ENCODE measurements around the gene SERPINE1.
"Not testable (repeated sequence)": the region's sequence is repeated elsewhere in the genome, so short reads cannot be mapped to it uniquely, and the experiment has no call there.

SERPINE1 gene

DNA sequence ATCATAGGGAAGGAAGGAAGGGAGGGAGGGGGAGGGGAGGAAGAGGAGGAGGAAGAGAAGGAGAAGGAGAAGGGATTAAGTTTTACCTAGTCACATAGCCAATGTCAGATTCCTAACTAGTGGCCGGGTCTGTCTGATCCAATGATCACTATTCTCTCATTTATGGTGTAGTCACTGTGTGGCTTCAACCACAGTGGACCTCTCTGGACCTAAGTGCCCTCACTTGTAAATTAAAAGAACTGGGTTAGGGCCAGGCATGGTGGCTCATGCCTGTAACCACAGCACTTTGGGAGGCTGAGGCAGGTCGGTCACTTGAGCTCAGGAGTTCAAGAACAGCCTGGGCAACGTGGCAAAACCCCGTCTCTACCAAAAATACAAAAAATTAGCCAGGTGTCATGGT is 6.6 kb upstream of the SERPINE1 start:
- in situ Hi-C loops (cut with MboI; ENCODE audit: low pct_unique_long_range_greater_than_20kb, low sequenced_read_pairs): no loop called here
- DNase-seq: no peak

DNA sequence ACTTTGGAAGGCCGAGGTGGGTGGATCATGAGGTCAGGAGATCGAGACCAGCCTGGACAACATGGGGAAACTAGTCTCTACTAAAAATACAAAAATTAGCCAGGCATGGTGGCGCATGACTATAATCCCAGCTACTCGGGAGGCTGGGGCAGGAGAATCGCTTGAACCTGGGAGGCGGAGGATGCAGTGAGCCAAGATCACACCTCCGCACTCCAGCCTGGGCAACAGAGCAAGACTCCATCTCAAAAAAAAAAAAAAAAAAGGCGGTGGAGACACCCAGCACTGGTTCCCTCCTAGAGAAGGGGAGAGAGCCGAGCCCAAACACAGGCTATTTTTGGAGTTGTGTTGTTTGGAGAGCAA is 5.3 kb upstream of the SERPINE1 start:
- DNase-seq; in situ Hi-C loops (cut with MboI; ENCODE audit: low pct_unique_long_range_greater_than_20kb, low sequenced_read_pairs): not testable (repeated sequence)

DNA sequence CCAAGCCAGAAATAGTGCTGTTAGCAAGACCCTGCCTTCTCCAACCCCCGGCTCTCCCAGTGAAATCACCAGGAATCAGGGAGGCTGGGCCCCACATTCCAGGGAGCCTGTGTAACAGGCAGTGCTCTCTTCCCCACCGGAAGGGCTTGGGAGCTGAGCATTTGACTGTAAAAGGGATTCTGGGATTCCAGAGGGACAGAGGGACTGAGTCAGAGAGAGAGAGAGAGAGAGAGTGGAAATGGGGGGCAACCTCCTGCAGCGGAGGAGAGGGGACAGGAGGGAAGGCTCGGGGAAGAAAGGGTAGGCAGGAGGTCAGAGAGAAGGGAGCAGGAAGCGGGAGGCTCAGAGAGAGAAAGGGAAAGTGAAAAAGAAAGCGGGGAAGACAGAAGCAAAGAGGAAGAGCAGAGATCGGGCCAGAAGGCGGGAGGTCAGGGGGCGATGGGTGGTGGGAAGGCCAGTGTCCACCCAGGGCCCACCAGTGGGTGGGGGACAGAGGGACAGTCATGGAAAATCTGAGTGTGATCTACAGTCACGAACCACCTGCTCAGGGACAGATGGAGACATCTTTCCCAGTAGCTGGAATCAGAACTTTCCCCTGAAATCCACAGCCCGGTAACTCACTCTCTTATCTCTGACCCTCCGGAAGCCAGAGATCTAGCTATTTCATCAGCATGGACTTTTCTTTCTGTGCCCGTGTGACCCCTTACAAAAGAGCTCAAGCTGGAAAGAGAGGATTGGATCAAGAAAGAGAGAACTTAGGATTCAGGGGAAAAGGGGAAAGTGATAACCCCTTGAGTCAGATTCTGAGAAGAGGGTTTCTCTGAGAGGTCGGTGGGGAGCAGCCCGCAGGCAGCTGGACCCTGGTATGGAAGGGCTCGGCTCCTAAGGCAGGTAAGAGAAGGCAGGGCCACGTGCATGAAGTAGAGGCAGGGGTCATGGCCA is 4.6 kb upstream of the SERPINE1 start:
- in situ Hi-C loops (cut with MboI; ENCODE audit: low pct_unique_long_range_greater_than_20kb, low sequenced_read_pairs): no loop called here
- DNase-seq: no peak

DNA sequence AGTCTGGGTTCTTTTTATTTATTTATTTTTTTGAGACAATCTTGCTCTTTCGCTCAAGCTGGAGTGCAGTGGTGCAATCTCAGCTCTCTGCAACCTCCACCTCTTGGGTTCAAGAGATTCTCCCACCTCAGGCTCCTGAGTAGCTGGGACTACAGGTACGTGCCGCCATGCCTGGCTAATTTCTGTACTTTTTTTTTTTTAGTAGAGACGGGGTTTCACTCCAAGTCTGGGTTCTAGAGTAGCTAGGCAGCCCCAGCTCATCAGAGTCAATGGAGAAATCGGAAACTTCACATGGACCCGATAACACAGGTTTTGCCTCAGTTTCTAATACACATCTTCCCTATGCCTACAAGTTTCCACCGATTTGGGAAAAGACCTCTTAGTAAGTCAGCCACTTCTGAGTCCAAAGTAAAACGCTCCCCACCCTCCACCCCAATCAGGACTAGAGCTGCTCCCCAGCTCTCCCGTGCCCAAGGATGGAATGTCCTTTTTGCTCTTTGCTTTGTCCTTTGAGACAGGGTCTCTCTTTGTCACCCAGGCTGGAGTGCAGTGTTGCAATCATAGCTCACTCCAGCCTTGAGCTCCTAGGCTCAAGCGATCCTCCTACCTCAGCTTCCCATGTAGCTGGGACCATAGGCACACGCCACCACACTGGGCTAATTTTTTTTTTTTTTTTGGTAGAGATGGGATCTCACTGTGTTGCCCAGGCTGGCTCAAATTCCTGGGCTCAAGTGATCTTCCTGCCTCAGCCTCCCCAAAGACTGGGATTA is 3.8 kb upstream of the SERPINE1 start:
- no peak for DNase-seq

DNA sequence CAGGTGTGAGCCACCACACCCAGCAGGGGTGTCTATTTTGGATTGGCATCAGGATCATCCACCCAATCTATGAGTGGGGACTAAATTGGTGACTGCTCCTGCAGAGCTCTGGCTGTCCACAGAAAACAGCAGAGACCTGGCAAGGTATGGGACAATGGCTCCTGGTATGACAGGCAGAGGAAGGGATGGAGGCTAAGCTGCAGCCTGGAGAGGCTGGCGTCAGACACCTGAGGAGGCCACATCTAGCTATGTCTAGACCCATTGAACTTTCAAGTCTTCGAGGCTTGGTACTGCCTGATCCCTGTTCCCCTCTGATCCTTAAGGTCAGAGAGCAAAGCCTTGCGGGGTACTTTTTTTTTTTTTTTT is 3.2 kb upstream of the SERPINE1 start:
- no peak for DNase-seq
- in situ Hi-C loops (cut with MboI; ENCODE audit: low pct_unique_long_range_greater_than_20kb, low sequenced_read_pairs): no loop called here

More for the DNA sequence above, 3.8 kb upstream of the SERPINE1 start:
- in situ Hi-C loops (cut with MboI; ENCODE audit: low pct_unique_long_range_greater_than_20kb, low sequenced_read_pairs): no loop called here

DNA sequence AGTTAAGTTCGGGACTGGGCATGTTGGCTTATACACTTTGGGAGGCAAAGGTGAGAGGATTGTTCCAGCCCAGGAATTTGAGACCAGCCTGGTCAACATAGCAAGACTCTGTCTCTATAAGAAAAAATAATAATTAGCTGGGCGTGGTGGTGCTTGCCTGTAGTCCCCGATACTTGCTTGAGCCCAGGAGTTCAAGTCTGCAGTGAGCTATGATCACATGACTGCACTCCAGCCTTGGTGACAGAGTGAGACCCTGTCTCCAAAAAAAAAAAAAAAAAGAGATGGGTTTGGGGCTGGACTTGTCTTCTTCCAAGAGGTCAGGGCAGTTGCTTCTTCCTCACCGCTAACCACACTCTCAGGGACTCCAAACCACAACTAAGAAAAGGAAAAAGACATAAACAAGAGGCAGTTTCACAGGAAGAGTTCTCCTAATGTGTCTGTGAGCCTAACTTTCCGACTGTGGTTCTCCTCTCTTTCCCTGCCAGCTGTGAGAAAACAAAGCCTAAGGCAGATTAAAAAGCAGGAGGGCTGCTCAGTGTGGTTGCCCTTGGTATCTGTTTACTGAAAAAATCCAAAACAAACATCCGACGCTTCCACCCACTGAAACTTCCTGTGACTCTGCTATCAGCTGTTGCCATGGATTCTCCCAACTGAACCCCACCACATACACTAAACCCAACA is 2.4 kb upstream of the SERPINE1 start:
- in situ Hi-C loops (cut with MboI; ENCODE audit: low pct_unique_long_range_greater_than_20kb, low sequenced_read_pairs): no loop called here
- peak; percentile 88 for DNase-seq

DNA sequence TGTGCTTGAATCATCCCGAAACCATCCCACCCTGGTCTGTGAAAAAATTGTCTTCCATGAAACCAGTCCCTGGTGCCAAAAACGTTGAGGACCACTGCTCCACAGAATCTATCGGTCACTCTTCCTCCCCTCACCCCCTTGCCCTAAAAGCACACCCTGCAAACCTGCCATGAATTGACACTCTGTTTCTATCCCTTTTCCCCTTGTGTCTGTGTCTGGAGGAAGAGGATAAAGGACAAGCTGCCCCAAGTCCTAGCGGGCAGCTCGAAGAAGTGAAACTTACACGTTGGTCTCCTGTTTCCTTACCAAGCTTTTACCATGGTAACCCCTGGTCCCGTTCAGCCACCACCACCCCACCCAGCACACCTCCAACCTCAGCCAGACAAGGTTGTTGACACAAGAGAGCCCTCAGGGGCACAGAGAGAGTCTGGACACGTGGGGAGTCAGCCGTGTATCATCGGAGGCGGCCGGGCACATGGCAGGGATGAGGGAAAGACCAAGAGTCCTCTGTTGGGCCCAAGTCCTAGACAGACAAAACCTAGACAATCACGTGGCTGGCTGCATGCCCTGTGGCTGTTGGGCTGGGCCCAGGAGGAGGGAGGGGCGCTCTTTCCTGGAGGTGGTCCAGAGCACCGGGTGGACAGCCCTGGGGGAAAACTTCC is 784 bp upstream of the SERPINE1 start:
- DNase-seq: peak; percentile 25
- in situ Hi-C loops (cut with MboI; ENCODE audit: low pct_unique_long_range_greater_than_20kb, low sequenced_read_pairs): no loop called here

DNA sequence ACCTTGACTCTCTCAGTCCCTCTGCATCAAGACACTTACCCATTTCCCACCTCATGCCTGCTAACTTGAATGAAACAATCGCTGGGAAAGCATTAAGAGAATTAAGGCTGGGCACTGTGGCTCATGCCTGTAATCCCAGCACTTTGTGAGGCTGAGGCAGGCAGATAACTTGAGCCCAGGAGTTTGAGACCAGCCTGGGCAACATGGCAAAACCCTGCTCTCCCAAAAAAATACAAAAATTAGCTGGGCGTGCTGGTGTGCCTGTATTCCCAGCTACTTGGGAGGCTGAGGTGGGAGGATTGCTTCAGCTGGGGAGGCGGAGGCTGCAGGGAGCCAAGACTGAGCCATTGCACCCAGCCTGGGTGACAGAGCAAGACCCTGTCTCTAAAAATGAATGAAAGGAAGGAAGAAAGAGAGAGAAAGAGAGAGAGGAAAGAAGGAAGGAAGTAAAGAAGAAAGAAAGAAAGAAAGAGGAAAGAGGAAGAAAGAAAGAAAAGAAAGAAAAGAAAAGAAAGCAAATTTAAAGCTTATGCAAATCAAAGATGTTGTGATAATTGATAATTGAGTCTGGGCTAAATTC is 646 bp downstream of the SERPINE1 start:
- no peak for DNase-seq
- in situ Hi-C loops (cut with MboI; ENCODE audit: low pct_unique_long_range_greater_than_20kb, low sequenced_read_pairs): no loop called here

DNA sequence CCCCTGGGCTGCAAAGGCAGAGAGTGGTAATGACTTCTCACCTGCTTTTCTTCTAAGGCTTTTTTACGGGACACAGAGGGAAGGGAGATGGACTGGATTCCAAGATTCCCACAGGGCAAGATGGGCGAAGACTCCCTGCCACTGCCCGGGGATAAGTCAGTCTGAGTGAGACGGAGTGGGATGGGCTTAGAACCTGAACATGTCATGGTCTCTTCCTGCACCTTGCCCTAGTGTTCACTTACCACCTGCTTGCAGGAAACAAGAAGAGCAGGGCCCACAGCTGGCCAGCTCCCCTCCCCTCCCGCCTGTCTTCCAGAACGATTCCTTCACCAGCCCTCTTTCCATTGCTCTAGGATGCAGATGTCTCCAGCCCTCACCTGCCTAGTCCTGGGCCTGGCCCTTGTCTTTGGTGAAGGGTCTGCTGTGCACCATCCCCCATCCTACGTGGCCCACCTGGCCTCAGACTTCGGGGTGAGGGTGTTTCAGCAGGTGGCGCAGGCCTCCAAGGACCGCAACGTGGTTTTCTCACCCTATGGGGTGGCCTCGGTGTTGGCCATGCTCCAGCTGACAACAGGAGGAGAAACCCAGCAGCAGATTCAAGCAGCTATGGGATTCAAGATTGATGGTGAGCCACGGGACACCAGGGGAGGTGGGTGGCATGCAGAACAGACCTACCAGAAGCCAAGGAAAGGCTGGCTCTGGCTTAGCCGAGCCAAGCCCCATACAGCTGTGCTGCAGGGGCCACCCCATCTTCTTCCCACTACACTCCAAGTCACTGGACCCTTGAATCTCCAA is 1.3 kb downstream of the SERPINE1 start:
- in situ Hi-C loops (cut with MboI; ENCODE audit: low pct_unique_long_range_greater_than_20kb, low sequenced_read_pairs): no loop called here
- DNase-seq: no peak

DNA sequence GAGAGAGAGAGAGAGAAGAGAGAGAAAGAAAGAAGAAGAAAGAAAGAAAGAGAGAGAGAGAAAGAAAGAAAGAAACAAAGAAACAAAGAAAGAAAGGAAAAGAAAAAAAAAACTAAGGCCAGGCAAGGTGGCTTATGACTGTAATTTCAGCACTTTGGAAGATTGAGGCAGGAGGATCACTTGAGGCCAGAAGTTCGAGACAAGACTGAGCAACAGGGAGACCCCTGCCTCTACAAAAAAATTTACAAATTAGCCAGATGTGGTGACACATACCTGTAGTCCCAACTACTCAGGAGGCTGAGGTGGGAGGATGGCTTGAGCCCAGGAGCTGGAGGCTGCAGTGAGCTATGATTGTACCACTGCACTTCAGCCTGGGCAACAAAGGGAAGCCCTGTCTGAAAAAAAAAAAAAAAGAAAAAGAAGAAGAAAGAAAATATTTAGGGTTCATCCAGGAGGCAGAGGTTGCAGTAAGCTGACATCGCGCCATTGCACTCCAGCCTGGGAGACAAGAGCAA is 2.8 kb downstream of the SERPINE1 start:
- in situ Hi-C loops (cut with MboI; ENCODE audit: low pct_unique_long_range_greater_than_20kb, low sequenced_read_pairs): no loop called here
- no peak for DNase-seq

DNA sequence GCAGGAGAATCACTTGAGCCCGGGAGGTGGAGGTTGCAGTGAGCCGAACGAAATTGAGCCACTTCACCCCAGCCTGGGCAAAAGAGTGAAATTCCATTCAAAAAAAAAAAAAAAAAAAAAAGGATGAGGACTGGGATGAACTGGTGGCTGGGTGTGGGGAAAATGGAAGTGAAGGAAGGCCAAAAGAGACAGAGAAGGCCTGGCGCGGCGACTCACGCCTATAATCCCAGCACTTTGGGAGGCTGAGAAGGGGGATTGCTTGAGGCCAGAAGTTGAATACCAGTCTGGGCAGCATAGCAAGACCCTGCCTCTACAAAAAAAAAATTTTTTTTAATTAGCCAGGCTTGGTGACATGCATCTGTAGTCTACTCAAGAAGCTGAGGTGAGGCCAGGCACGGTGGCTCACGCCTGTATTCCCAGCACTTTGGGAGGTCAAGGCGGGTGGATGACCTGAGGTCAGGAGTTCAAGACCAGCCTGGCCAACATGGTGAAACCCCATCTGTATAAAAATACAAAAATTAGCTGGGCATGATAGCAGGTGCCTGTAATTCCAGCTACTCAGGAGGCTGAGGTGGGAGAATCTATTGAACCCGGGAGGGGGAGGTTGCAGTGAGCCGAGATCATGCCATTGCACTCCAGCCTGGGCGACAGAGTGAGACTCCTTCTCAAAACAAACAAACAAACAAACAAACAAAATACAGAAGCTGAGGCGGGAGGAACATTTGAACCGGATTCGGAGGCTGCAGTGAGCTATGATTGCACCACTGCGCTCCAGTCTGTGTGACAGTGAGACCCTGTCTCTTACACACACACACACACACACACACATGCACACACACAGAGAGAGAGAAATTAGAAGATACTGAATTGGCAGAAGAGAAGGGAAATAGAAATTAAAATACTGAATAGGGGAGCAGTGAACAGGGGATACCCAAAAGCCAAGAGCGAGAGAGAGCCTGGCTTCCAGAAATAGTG is 6.0 kb downstream of the SERPINE1 start:
- in situ Hi-C loops (cut with MboI; ENCODE audit: low pct_unique_long_range_greater_than_20kb, low sequenced_read_pairs); DNase-seq: not testable (repeated sequence)

DNA sequence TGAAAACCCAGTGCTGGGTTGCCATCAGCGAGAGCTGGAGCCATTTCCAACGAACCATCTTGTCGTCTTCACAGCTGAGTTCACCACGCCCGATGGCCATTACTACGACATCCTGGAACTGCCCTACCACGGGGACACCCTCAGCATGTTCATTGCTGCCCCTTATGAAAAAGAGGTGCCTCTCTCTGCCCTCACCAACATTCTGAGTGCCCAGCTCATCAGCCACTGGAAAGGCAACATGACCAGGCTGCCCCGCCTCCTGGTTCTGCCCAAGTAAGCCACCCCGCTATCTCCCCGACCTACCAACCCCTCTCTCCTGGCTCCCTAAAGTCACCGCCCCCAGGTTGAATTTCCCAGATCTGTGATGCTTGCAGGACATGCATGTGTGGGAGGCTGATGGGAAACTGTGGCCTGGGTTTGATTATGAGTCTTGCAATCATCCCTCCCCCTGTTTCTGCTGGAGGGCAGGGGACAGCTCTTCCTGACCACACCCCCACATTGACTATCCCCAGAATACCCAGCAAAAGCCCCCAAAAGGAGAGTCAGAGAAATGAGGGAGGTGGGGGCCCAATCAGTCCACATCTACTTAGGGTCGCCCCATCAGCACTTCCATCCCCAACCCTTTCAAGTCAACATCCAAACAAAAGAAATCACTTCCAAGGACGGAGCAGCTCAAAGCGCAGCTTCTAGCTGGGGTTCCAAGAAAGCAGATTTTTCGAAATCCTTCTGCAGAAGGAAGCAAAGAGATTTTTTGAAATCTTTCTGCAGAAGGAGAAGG is 6.9 kb downstream of the SERPINE1 start:
- DNase-seq: no peak
- in situ Hi-C loops (cut with MboI; ENCODE audit: low pct_unique_long_range_greater_than_20kb, low sequenced_read_pairs): no loop called here

DNA sequence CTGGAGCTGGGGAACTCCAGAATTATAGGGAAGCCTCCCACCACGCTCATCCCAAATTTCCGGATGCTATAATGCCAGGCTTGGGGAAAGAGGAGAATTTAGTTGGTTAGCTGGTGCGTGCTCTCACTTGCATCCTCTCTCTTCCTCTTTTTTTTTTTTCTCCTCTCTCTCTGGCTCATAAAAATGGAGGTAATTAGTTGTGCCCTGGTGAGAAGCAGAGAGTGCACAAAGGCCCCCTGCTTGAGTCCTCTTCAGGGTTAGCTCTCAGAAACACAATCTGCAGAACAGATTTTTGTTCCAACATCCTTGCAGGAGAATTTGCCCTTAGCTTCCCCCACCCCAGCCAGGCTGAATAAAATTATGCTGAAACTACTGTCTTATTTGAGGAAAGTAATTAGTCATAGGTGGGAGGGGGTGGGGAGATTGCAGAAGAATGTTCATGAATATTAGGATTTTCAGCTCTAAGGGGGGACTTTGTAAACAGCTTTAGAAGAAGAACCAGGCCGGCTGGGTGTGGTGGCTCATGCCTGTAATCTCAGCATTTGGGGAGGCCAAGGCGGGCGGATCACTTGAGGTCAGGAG is 7.6 kb downstream of the SERPINE1 start:
- peak; percentile 72 for DNase-seq

DNA sequence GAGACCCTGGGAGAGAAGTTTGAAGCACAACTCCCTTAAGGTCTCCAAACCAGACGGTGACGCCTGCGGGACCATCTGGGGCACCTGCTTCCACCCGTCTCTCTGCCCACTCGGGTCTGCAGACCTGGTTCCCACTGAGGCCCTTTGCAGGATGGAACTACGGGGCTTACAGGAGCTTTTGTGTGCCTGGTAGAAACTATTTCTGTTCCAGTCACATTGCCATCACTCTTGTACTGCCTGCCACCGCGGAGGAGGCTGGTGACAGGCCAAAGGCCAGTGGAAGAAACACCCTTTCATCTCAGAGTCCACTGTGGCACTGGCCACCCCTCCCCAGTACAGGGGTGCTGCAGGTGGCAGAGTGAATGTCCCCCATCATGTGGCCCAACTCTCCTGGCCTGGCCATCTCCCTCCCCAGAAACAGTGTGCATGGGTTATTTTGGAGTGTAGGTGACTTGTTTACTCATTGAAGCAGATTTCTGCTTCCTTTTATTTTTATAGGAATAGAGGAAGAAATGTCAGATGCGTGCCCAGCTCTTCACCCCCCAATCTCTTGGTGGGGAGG is 10.8 kb downstream of the SERPINE1 start:
- no peak for DNase-seq
- in situ Hi-C loops (cut with MboI; ENCODE audit: low pct_unique_long_range_greater_than_20kb, low sequenced_read_pairs): no loop called here

More for the DNA sequence above, 7.6 kb downstream of the SERPINE1 start:
- in situ Hi-C loops (cut with MboI; ENCODE audit: low pct_unique_long_range_greater_than_20kb, low sequenced_read_pairs): no loop called here

DNA sequence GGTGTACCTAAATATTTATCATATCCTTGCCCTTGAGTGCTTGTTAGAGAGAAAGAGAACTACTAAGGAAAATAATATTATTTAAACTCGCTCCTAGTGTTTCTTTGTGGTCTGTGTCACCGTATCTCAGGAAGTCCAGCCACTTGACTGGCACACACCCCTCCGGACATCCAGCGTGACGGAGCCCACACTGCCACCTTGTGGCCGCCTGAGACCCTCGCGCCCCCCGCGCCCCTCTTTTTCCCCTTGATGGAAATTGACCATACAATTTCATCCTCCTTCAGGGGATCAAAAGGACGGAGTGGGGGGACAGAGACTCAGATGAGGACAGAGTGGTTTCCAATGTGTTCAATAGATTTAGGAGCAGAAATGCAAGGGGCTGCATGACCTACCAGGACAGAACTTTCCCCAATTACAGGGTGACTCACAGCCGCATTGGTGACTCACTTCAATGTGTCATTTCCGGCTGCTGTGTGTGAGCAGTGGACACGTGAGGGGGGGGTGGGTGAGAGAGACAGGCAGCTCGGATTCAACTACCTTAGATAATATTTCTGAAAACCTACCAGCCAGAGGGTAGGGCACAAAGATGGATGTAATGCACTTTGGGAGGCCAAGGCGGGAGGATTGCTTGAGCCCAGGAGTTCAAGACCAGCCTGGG is 11.4 kb downstream of the SERPINE1 start:
- in situ Hi-C loops (cut with MboI; ENCODE audit: low pct_unique_long_range_greater_than_20kb, low sequenced_read_pairs): no loop called here
- peak; percentile 90 for DNase-seq

Measured in KBM-7 (cell line).